OCI-LY3 (cell line): ENCODE data around the gene TCTN2.

Source experiments
- CTCF ChIP-seq: fragments of 200-600, 300-600 bp; sonication (generic); IDR thresholded peaks from 2 replicates; pipeline ENCODE4 v1.5.1; 2014; ENCODE audit warnings: antibody characterized with exemption, low read length, low read depth
- EZH2phosphoT487 ChIP-seq: fragments of 200-600 bp; shearing (Covaris generic); IDR thresholded peaks from 2 replicates; pipeline ENCODE4 v1.6.1; 2018; ENCODE audit warnings: antibody characterized with exemption, mixed run types, low read depth

GRCh38 chr12:123657211-123657610 lies 13.7 kb upstream of the TCTN2 start:
- TF ChIP-seq CTCF (0 out of 2 replicates have a peak, but pooled peaks have one; percentile 20), EZH2phosphoT487 (no peak)
